Measurements from ENCODE around the gene INTS11.

Gene INTS11

DNA sequence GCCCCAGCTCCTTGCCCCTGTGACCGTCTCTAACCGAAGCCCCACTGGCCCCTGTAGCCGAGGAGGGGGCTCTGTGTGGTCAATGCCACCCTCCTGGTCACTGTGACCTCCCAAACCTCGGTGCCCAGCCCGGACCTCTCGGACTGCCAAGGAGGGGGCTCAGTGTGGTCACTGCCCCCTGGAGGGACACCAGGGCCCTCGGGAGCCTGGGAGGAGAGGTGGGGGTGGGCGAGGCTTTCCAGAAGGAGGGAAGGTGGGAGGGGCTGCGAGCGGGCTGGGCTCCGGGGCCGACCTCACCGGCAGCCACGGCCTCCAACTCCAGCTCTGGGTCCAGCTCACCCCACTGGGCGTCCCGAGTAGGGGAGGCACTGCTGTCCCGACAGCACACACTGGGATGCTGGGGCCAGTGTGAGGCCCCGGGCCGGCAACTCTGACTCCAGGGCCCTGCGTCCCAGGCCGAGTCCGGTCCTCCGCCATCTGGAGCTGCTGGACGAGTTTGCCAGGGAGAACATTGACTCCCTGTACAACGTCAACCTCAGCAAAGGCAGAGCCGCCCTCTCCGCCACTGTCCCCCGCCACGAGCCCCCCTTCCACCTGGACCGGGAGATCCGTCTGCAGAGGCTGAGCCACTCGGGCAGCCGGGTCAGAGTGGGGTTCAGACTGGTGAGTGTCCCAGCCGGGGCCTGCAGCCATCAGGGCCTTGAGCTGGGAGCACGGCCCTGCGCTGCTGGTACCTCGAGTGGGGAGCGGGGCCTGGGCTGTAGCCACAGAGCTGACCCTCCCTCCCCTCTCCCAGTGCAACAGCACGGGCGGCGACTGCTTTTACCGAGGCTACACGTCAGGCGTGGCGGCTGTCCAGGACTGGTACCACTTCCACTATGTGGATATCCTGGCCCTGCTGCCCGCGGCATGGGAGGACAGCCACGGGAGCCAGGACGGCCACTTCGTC is 37.9 kb downstream of the INTS11 start:
- Histone ChIP-seq H3K4me3 (ENCODE audit: extremely low read depth, insufficient read depth, low read length, poor library complexity, severe bottlenecking) (no peak overlapping the region), H3K36me3 (ENCODE audit: control insufficient read depth, insufficient read depth, low read length) (no peaks in the 10 kb centered on the region), H3K4me1 (ENCODE audit: control insufficient read depth, insufficient read depth, low read length, poor library complexity, severe bottlenecking) (no peaks in the 10 kb centered on the region), H3K9me3 (ENCODE audit: control insufficient read depth, low read length) (no peaks in the 10 kb centered on the region), H3K27ac (ENCODE audit: low read depth, low read length, severe bottlenecking) (no peak overlapping the region)
- WGBS, 2 experiments (ENCODE audit: insufficient coverage in 2 of 2): 88 to 90% methylated on average over 43 to 47 of the region's 50 CpGs

DNA sequence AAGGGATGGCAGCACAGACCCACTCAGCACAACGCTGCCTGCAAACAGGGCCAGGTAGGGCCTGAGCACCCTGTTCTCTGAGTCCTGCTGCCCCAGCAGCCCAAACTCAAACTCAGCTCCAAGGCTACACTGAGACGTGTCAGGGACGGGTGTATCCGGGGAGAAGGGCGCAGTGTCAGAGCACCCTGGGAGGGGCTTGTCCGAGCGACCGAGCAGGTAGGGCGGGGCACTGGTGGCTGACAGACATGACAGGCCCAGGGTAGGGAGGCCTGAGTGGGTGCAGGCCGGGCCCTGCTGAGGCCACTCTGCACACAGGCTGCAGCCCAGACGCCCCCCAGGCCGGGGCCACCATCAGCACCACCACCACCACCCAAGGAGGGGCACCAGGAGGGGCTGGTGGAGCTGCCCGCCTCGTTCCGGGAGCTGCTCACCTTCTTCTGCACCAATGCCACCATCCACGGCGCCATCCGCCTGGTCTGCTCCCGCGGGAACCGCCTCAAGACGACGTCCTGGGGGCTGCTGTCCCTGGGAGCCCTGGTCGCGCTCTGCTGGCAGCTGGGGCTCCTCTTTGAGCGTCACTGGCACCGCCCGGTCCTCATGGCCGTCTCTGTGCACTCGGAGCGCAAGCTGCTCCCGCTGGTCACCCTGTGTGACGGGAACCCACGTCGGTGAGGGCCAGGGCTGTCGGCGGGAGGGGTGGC is 38.7 kb downstream of the INTS11 start:
- Histone ChIP-seq H3K9me3 (ENCODE audit: control insufficient read depth, low read length) (no peaks in the 10 kb centered on the region), H3K27ac (ENCODE audit: low read depth, low read length, severe bottlenecking) (no peak overlapping the region), H3K4me1 (ENCODE audit: control insufficient read depth, insufficient read depth, low read length, poor library complexity, severe bottlenecking) (no peaks in the 10 kb centered on the region), H3K36me3 (ENCODE audit: control insufficient read depth, insufficient read depth, low read length) (no peaks in the 10 kb centered on the region), H3K4me3 (ENCODE audit: extremely low read depth, insufficient read depth, low read length, poor library complexity, severe bottlenecking) (no peak overlapping the region)
- WGBS, 2 experiments (ENCODE audit: insufficient coverage in 2 of 2): 89 to 92% methylated on average over 31 to 34 of the region's 37 CpGs

DNA sequence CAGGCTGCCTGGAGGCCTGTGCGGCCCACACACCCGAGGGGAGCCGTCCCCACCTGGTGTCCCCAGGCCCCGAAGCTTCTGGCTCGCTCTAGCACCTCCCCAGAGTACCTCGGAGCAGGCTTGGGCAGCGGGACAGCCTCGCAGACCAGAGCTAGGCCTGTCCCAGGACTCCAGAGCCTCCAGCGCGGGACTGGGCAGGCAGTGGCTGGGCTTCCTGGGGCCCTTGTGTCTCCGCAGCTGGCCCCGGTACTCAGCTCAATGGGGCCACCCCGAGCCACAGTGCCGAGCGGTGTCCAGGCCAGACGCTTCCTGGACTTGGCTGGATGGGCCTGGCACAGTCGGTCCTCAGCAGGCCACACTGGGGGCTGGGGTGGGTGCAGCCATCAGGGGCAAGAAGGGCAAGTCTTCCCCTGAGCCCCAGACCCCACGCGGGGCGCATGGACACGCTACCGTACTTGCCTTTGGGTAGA is 39.3 kb downstream of the INTS11 start:
- 91 to 94% methylated on average over 20 of the region's 22 CpGs for whole genome bisulfite sequencing, 2 experiments (ENCODE audit: insufficient coverage in 2 of 2)
- H3K36me3 ChIP-seq (ENCODE audit: control insufficient read depth, insufficient read depth, low read length): no peaks in the 10 kb centered on the region
- no peaks in the 10 kb centered on the region for H3K4me1 ChIP-seq (ENCODE audit: control insufficient read depth, insufficient read depth, low read length, poor library complexity, severe bottlenecking)
- H3K4me3 ChIP-seq (ENCODE audit: extremely low read depth, insufficient read depth, low read length, poor library complexity, severe bottlenecking): no peak overlapping the region
- no peak overlapping the region for H3K27ac ChIP-seq (ENCODE audit: low read depth, low read length, severe bottlenecking)
- no peaks in the 10 kb centered on the region for H3K9me3 ChIP-seq (ENCODE audit: control insufficient read depth, low read length)

DNA sequence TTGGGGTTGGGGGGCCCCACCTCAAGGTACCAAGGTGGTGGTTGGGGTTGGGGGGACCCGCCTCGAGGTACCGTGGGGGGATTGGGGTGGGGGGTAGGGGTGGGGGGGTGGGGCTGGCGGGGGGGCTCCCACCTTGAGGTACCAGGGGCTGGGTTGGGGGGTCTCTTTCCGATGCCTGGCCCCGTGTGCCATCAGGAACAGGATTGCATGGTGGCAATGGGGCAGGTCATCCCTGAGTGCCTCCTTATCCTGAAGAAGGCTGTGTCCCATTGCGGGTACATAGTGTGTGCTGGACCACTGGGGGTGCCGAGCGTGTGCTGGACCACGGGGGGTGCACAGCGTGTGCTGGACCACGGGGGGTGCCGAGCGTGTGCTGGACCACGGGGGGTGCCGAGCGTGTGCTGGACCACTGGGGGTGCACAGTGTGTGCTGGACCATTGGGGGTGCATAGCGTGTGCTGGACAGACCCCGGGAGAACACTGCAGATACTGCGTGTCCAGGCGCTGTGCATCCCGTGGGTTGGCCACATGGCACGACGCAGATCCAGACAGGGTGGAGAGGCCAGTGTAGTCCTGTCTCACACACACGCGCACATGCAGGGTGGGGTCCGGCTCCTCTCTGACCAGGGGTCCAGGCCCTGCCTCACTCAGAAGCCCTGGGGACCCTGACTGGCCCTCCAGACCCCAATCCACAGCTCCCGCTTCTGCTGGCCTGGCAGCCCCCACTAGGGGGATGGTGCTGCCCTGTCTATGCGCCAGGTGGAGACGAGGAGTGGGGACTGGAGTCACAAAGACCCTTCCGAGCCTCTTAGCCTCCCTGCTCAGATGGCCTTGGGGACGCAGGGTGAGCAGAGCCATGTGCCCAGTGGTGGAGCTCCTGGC is 40.0 kb downstream of the INTS11 start:
- Histone ChIP-seq H3K9me3 (ENCODE audit: control insufficient read depth, low read length) (no peaks in the 10 kb centered on the region), H3K36me3 (ENCODE audit: control insufficient read depth, insufficient read depth, low read length) (no peaks in the 10 kb centered on the region), H3K4me1 (ENCODE audit: control insufficient read depth, insufficient read depth, low read length, poor library complexity, severe bottlenecking) (no peaks in the 10 kb centered on the region), H3K4me3 (ENCODE audit: extremely low read depth, insufficient read depth, low read length, poor library complexity, severe bottlenecking) (no peak overlapping the region), H3K27ac (ENCODE audit: low read depth, low read length, severe bottlenecking) (no peak overlapping the region)
- 94 to 96% methylated on average over 21 to 28 of the region's 32 CpGs for WGBS, 2 experiments (ENCODE audit: insufficient coverage in 2 of 2)

DNA sequence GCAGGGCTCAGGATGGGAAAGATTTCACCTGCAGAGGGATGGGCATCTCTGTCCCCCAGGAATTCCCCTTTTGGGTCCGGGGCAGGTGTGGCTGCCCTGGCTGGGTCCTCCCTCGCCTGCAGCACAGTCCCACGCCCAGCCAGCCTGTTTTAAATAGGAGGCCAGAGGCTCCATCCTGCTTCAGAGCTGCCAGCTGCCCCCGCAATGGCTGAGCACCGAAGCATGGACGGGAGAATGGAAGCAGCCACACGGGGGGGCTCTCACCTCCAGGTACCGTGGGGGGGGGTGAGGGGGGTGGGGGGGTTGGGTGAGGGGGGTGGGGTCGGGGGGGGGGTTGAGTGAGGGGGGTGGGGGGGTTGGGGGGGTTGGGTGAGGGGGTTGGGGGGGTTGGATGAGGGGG is 40.6 kb downstream of the INTS11 start:
- WGBS, 2 experiments (ENCODE audit: insufficient coverage in 2 of 2): 24 to 47% methylated on average over 2 of the region's 9 CpGs
- no peak overlapping the region for H3K27ac ChIP-seq (ENCODE audit: low read depth, low read length, severe bottlenecking)
- H3K9me3 ChIP-seq (ENCODE audit: control insufficient read depth, low read length): no peaks in the 10 kb centered on the region
- no peaks in the 10 kb centered on the region for H3K36me3 ChIP-seq (ENCODE audit: control insufficient read depth, insufficient read depth, low read length)
- no peak overlapping the region for H3K4me3 ChIP-seq (ENCODE audit: extremely low read depth, insufficient read depth, low read length, poor library complexity, severe bottlenecking)
- H3K4me1 ChIP-seq (ENCODE audit: control insufficient read depth, insufficient read depth, low read length, poor library complexity, severe bottlenecking): no peaks in the 10 kb centered on the region

DNA sequence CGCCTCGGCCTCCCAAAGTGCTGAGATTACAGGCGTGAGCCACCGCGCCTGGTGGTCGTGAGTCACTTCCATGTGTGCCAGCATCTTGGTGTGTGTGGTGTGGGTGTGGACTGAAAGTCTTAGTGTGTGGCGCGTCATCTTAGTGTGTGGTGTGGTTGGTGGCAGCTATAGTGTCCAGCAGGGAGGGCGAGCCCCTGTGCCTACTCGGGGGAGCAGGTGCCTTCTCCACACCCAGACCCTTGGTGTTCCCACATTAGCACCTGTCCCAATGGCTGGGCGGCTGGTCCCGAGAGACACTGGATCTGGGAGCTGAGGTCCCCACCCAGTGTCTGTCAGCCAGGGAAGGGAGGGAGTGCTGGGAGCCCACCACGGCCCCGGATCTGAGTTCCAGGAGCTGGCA is 41.5 kb downstream of the INTS11 start:
- no peaks in the 10 kb centered on the region for H3K9me3 ChIP-seq (ENCODE audit: control insufficient read depth, low read length)
- no peaks in the 10 kb centered on the region for H3K36me3 ChIP-seq (ENCODE audit: control insufficient read depth, insufficient read depth, low read length)
- WGBS, 2 experiments (ENCODE audit: insufficient coverage in 2 of 2): 98% methylated on average over 9 to 12 of the region's 14 CpGs
- H3K4me1 ChIP-seq (ENCODE audit: control insufficient read depth, insufficient read depth, low read length, poor library complexity, severe bottlenecking): no peaks in the 10 kb centered on the region
- H3K4me3 ChIP-seq (ENCODE audit: extremely low read depth, insufficient read depth, low read length, poor library complexity, severe bottlenecking): no peak overlapping the region
- H3K27ac ChIP-seq (ENCODE audit: low read depth, low read length, severe bottlenecking): no peak overlapping the region

DNA sequence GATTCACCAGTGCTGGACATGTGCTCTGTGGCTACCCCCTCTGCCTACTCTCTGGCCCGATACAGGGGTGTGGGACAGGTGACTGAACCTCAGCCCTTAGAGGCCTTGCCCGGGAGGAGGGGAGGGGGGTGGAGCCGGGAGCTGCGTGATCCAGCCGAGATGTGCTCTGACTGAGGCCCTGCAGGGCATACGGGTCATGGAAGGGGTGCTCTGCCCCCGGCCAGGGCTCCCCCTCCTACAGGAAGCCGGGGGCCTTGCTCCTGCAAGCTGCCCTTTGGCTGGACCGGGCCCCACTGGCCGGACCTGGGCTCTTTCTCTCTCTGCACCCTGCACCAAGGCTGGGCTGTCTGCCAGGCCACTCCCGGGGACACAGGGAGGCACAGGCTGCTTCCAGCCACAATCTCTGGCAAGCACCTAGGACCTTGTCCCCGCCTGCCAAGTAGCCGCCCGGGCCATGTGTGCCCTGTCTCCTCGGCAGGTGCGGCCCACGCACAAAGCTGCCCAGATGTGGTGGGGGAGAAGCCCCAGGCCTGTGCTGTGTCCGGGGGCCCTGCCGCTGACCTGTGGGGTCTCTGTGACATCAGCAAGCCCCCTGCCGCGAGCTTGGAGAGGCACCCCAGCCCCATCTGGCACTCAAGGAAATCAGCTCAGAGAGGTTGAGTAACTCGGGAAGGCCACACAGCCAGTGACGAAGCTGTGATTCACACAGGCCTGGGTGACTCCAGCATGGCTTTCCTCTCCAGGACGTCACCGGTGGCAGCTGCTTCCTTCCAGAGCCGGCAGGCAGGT is 42.7 kb downstream of the INTS11 start:
- 84 to 86% methylated on average over 24 to 26 of the region's 26 CpGs for WGBS, 2 experiments (ENCODE audit: insufficient coverage in 2 of 2)
- Histone ChIP-seq H3K9me3 (ENCODE audit: control insufficient read depth, low read length) (no peaks in the 10 kb centered on the region), H3K36me3 (ENCODE audit: control insufficient read depth, insufficient read depth, low read length) (no peaks in the 10 kb centered on the region), H3K4me3 (ENCODE audit: extremely low read depth, insufficient read depth, low read length, poor library complexity, severe bottlenecking) (no peak overlapping the region), H3K4me1 (ENCODE audit: control insufficient read depth, insufficient read depth, low read length, poor library complexity, severe bottlenecking) (no peaks in the 10 kb centered on the region), H3K27ac (ENCODE audit: low read depth, low read length, severe bottlenecking) (no peak overlapping the region)

DNA sequence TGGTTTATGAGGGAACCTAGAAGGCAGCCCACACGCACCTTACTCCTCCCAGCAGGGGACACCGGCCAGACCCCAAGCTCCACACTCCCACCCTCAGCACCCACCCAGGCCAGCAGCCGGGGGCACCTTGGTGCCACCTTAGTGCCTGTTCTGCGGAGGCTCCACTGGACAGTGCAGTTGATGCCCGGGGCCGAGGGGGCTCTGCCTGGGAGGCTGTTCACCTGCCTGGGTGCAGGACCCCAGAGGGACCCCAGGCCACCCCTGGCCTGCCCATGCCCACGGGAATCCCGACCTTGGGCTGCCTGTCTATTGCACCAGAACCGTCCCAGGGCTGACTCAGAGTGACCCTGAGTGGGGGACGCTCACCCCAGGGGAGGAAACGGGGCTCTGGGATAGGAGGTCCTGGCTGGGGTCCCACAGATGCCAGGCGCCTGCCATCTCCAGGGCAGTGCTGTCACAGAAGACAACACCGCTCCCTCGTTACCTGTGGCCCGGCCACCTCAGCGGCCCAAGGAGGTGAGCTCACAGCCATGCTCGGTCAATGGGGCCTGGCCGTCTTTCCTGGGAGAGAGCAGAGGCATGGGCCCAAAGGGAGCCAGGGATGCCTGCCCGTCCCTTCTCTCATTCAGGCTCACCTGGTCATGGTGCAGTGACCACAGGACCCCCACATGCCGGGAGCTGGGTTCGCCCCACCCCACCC is 43.5 kb downstream of the INTS11 start:
- Histone ChIP-seq H3K27ac (ENCODE audit: low read depth, low read length, severe bottlenecking) (no peak overlapping the region), H3K36me3 (ENCODE audit: control insufficient read depth, insufficient read depth, low read length) (no peaks in the 10 kb centered on the region), H3K4me1 (ENCODE audit: control insufficient read depth, insufficient read depth, low read length, poor library complexity, severe bottlenecking) (no peaks in the 10 kb centered on the region), H3K4me3 (ENCODE audit: extremely low read depth, insufficient read depth, low read length, poor library complexity, severe bottlenecking) (no peak overlapping the region), H3K9me3 (ENCODE audit: control insufficient read depth, low read length) (no peaks in the 10 kb centered on the region)
- WGBS, 2 experiments (ENCODE audit: insufficient coverage in 2 of 2): 89 to 95% methylated on average over 17 to 21 of the region's 21 CpGs

DNA sequence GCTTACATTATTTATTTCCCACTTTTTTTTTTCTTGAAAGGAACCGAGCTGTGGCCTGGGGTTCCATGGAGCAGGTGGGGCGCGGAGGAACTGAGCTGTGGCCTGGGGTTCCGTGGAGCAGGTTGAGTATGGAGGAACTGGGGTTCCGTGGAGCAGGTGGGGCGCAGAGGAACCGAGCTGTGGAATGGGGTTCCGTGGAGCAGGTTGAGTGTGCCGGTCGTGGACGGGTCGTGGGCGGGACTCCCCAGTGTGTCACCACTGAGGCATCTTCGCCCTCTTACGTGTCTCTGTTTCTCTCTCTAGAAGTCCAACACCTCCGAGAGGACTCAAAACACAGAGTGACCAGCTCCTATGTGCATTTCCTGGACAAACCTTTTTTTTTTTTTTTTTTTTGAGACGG is 45.4 kb downstream of the INTS11 start:
- Histone ChIP-seq H3K36me3 (ENCODE audit: control insufficient read depth, insufficient read depth, low read length) (no peaks in the 10 kb centered on the region), H3K27ac (ENCODE audit: low read depth, low read length, severe bottlenecking) (no peak overlapping the region), H3K9me3 (ENCODE audit: control insufficient read depth, low read length) (no peaks in the 10 kb centered on the region), H3K4me3 (ENCODE audit: extremely low read depth, insufficient read depth, low read length, poor library complexity, severe bottlenecking) (no peak overlapping the region), H3K4me1 (ENCODE audit: control insufficient read depth, insufficient read depth, low read length, poor library complexity, severe bottlenecking) (no peaks in the 10 kb centered on the region)
- WGBS, 2 experiments (ENCODE audit: insufficient coverage in 2 of 2): 93 to 94% methylated on average over 11 to 13 of the region's 17 CpGs

Data from mesodermal cell (in vitro differentiated cells).